ENCODE measurements around the gene RUNX1.

The RUNX1 gene

GRCh38 chr21:34844013-34844923 lies 204.8 kb downstream of the RUNX1 start:
- DNase-seq, result peak in 1 of 2 donors; percentile 24

- DNase-seq, result no peak
These were observed 205.5 kb downstream of the RUNX1 start for GRCh38 chr21:34843562-34843961.

GRCh38 chr21:34841154-34841553 lies 207.9 kb downstream of the RUNX1 start:
- DNase-seq, result no peak

- no peak for DNase-seq
These were observed 208.4 kb downstream of the RUNX1 start for GRCh38 chr21:34840693-34841092.

GRCh38 chr21:34838956-34839820 lies 209.9 kb downstream of the RUNX1 start:
- DNase-seq, result no peak

- DNase-seq, result no peak
These were observed 212.1 kb downstream of the RUNX1 start for GRCh38 chr21:34836933-34837505.

- DNase-seq, result peak in 1 of 2 donors; percentile 34
These were observed 212.8 kb downstream of the RUNX1 start for GRCh38 chr21:34836103-34836932.

GRCh38 chr21:34835526-34835925 lies 213.6 kb downstream of the RUNX1 start:
- DNase-seq, result no peak

- no peak for DNase-seq
These were observed 214.1 kb downstream of the RUNX1 start for GRCh38 chr21:34834852-34835501.

- no peak for DNase-seq
These were observed 214.8 kb downstream of the RUNX1 start for GRCh38 chr21:34834290-34834689.

GRCh38 chr21:34833465-34833864 lies 215.6 kb downstream of the RUNX1 start:
- DNase-seq, result no peak

GRCh38 chr21:34830386-34831170 lies 218.5 kb downstream of the RUNX1 start:
- no peak for DNase-seq

GRCh38 chr21:34827445-34828235 lies 221.5 kb downstream of the RUNX1 start:
- DNase-seq, result no peak

GRCh38 chr21:34826836-34827235 lies 222.3 kb downstream of the RUNX1 start:
- DNase-seq, result no peak

- DNase-seq, result no peak
These were observed 223.1 kb downstream of the RUNX1 start for GRCh38 chr21:34825948-34826548.

GRCh38 chr21:34825101-34825500 lies 224.0 kb downstream of the RUNX1 start:
- no peak for DNase-seq

GRCh38 chr21:34824314-34824713 lies 224.8 kb downstream of the RUNX1 start:
- no peak for DNase-seq

GRCh38 chr21:34822942-34823341 lies 226.2 kb downstream of the RUNX1 start:
- DNase-seq, result no peak

- no peak for DNase-seq
These were observed 226.9 kb downstream of the RUNX1 start for GRCh38 chr21:34822168-34822567.

GRCh38 chr21:34821717-34822116 lies 227.4 kb downstream of the RUNX1 start:
- no peak for DNase-seq
